ENCODE measurements around the gene PRKRIP1.
"Not testable (repeated sequence)": the region's sequence is repeated elsewhere in the genome, so short reads cannot be mapped to it uniquely, and the experiment has no call there.

Gene PRKRIP1

DNA sequence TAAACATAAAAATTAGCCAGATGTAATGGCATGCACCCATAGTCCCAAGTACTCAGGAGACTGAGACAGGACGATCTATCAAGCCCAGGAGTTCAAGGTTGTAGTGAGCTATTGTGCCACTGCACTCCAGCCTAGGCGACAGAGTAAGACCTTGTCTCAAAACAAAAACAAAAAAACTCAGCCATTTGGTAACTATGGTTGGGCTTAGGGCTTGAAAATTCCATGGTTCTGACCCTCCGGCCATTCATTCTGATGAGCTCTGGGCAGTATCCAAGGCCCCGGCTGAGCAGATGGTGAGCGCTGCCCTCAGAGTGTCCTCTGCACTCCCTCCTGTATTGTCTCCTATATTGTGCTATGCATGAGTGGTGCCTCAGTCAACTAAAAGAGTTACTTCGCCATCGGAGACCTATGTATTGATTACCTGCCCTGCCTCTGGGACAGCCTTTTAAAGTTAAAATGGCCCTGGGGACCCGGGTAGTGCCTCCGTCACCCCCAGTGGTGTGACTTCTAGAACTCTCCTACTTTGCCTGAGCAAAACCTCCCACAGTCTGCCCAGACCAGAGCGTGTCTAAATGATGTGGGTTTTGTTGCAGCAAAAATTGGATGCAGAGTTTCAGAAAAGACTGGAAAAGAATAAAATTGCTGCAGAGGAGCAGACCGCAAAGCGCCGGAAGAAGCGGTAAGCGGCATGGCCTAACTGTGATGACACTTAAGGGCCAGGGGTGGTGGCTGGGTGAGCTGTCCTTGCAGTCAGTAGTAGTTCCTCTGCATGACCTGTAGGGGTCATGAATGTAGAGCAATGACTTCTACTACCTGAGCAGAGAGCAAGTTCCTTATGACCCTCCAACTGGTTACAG lies 8.1 kb downstream of the PRKRIP1 start:
- peak in 1 of 2 donors; percentile 34 for DNase-seq (ENCODE audit: low read depth in 2 of 2)

DNA sequence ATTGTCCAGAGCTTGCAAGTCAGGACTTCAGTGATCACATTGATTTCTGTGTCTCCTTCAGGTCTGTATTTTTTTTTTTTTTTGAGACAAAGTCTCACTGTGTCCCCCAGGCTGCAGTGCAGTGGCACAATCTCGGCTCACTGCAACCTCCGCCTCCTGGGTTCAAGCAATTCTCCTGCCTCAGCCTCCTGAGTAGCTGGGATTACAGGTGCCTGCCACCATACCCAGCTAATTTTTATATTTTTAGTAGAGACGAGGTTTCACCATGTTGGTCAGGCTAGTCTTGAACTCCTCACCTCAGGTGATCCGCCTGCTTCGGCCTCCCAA lies 8.7 kb downstream of the PRKRIP1 start:
- not testable (repeated sequence) for DNase-seq (ENCODE audit: low read depth in 2 of 2)

DNA sequence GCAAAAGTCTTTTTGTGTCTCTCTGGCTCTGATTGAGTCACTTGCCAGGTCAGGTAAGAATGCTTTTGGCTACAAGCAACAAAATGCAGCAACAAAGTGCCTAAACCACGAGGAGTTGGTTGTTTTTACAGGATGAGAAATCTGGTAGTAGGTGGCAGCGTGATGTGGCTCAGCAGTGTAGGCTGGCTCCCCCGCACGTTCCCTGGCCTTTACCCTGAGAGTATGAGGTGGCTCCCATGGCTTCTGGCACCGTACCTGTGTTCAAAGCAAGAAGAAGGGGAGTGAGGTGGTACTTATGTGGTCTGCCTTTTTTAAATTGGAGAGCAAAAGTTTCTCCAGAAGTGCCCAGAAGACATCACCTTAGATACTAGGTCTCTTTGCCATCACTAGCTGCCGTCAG lies 11.7 kb downstream of the PRKRIP1 start:
- DNase-seq (ENCODE audit: low read depth in 2 of 2): no peak

DNA sequence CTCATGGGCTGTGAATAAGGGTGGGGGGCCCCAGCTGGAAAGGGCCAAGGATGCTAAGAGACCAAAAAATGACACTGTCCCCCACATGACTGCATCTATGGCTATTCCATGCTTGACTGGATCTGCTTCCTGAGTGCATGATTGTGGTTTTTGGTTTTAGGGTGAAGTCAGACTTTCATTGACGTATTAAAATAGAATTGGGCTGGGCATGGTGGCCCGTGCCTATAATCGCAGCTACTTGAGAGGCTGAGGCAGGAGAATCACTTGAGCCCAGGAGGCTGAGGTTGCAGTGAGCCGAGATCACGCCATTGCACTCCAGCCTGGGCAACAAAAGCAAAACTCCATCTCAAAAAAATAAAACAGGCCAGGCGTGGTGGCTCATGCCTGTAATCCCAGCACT lies 12.4 kb downstream of the PRKRIP1 start:
- not testable (repeated sequence) for DNase-seq (ENCODE audit: low read depth in 2 of 2)

DNA sequence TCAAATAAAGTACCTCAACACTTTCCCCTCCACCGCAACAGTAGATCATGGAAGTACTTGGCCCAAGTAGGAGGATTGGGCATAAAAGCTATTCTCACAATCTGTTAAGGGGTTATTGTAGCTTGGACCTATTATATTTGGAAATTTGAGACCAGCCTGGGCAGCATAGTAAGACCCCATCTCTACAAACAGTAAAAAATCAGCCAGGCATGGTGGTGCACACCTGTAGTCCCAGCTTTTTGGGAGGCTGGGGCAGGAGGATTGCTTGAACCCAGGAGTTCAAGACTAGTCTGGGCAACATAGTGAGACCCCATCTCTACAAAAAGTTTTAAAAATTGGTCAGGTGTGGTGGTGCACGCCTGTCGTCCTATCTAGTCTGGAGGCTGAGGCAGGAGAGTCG lies 13.2 kb downstream of the PRKRIP1 start:
- DNase-seq (ENCODE audit: low read depth in 2 of 2): no peak

DNA sequence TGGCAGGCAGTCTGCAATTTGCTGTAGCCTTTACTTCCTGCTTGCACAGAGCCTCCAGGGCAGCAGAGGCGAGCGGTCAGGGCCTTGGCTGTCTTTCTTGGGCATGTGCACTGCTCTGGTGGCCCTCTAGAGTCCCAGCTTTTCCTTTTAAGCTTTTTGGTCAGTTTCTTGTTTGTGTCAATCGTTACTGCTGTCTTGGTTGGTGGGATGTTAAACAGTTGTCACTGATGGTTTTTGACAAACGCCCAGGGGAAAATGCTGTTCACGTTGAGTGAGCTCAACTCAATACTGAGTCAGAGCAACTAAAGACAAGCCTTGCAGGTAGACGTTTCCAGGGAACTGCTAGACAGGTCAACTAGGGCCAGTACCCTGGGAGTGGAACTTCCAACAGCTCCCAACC lies 14.0 kb downstream of the PRKRIP1 start:
- DNase-seq (ENCODE audit: low read depth in 2 of 2): no peak

DNA sequence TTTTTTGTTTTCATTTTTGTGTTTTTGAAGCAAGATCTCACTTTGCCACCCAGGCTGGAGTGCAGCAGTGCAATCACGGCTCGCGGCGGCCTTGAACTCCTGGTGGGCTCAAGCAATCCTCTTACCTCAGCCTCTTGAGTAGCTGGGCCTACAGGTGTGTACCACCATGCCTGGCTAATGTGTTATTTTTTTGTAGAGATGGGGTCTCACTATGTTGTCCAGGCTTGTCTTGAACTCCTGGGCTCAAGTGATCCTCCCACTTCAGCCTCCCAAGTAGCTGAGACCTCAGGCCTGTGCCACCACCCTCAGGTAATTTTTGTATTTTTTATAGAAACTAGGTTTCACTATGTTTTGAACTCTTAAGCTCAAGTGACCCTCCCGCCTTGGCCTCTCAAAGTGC lies 14.8 kb downstream of the PRKRIP1 start:
- DNase-seq (ENCODE audit: low read depth in 2 of 2): no peak

DNA sequence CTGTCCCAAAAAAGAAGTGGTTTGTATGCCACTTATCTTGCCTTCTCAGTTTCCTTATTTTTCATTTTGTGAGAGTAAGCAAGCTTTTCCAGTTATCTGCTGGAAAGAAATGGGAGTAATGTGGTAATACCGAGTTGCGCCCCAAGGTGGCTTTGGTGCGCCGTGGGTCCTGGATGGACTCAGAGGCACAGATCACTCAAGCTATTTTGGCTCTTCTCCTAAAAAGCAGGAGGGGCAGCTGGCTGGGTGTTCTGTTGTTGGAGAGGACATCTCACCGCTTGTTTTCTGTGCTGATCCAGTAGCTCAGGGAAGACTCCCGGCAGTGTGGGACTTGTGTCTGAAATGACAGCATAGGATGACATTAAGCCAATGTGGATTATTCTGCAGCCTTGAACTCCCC lies 16.4 kb downstream of the PRKRIP1 start:
- no peak for DNase-seq (ENCODE audit: low read depth in 2 of 2)

DNA sequence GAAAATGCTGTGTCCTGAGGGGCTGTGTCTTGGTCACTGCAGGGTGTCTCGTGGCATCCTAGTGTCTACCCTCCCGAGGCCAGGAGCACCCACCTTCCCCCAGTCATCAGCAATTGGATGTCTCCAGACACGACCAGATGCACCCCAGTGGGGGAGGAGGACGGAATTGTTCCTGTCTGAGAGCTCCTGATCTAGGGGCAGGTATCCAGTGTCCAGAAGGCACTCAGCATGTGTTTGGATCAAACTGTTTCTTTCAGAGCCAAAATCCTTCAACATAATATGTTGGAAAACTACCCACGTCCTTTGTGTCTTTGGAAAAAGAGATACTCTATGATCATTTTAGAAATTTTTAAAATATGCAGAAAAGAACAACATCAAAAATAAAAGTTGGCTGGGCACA lies 16.9 kb downstream of the PRKRIP1 start:
- no peak for DNase-seq (ENCODE audit: low read depth in 2 of 2)

DNA sequence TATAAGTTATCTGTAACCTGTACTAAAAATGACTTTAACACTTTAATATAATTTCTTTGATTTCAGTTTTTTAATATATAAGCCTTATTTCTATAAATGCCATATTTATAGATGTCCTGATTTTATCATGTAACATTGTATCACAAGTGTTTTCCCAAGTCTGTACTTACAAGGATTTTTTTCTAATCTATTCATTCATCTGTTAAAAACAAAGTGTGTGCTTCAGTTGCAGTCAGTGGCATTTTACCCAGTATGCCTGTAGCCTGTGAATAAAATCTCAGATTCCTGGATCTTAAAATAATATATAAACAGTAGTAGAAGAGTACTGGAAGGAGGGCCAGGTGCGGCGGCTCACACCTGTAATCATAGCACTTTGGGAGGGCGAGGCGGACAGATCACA lies 17.4 kb downstream of the PRKRIP1 start:
- DNase-seq (ENCODE audit: low read depth in 2 of 2): no peak

DNA sequence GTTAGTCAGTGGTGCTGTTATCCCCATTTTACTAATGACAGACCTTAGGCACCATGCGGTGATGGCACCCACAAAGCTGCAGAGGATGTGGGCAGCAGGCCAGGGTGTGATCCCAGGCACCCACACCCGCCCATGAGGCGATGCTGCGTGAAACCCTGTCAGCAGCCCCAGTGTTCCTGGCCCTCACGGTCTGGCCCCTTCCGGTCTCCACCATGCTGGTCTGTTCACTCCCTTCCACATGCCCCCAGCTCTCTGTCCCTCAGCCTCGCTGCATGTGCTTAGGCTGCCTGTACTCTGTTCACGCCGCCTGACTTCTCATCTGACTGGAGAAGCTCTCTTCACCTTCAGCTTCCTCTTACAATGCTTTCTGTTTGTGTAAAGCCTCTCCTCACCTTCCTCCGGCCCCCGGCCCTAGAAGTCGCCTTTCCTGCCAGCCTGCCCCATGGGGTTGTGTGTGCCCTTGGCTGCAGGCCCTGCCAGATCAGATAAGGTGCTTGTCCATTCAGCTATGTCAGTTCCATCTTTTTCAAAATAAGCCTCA lies 19.6 kb downstream of the PRKRIP1 start:
- peak; percentile 38 to 50 for DNase-seq (ENCODE audit: low read depth in 2 of 2)

DNA sequence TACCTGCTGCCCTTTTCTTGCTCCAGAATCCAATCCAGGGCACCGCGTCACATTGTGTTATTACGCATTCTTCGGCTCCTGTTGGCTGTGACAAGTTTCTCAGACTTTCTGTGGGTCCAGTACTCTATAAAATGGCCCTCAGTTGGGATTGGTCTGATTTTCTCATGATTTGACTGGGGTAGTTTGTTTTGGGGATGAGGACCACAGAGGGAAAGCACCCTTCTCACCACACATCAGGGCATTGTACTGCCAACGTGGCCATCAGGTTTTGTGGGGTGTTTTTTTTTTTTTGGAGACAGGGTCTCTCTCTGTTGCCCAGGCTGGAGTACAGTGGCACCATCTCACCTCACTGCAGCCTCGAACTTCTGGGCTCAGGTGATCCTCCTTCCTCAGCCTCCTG lies 20.2 kb downstream of the PRKRIP1 start:
- no peak for DNase-seq (ENCODE audit: low read depth in 2 of 2)

DNA sequence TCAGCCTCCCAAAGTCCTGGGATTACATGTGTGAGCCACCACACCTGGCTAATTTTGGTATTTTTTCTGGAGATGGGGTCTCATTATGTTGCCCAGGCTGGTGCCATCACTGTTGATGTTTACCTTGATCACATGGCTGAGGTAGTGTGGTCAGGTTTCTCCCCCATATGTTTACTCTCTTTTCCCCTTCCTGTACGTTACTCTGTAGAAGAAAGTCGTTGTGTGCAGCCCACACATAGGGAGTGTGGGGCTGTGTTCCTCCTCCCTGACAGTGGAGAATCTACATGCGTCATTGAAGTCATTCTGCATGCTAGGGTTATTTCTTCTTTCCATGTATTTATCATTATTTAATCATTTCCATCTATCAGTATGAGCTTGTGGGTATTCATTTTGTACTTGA lies 20.9 kb downstream of the PRKRIP1 start:
- no peak for DNase-seq (ENCODE audit: low read depth in 2 of 2)

DNA sequence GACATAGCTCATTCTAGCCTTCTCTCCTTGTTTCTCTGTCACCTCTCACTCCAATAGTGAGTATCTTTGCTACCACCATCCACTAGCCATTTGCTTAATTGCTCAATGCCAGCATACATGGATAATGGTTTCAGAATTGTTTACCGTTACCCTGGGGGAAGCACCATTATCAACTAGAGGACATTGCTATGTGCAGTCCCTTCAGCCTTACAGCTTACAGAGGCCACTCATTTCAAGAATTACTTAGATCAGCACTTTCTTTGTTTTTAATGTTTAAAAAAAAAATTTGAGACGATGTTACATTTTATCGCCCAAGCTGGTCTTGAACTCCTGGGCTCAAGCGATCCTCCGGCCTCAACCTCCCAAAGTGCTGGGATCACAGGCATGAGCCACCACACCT lies 22.4 kb downstream of the PRKRIP1 start:
- DNase-seq (ENCODE audit: low read depth in 2 of 2): no peak

DNA sequence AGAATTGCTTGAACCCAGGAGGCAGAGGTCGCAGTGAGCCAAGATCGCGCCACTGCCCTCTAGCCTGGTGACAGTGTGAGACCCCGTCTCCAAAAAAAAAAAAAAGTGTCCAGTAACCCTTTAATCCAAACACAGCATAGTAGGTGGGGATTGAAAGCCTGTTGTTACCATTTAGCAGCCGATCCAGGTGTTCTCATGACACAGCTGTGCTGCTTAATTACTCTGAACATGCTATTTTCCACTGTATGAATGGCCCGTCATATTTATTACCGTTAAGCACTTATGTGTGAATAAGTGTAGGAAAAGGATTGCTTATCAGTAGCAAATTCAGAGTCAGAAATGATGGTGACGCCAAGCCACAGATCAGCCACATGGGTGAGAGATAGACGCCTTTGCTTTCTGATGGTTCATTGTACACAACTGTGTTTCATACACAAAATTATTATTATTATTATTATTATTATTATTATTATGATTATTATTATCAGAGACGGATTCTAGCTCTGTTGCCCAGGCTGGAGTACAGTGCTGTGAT lies 25.6 kb downstream of the PRKRIP1 start:
- no peak for DNase-seq (ENCODE audit: low read depth in 2 of 2)

DNA sequence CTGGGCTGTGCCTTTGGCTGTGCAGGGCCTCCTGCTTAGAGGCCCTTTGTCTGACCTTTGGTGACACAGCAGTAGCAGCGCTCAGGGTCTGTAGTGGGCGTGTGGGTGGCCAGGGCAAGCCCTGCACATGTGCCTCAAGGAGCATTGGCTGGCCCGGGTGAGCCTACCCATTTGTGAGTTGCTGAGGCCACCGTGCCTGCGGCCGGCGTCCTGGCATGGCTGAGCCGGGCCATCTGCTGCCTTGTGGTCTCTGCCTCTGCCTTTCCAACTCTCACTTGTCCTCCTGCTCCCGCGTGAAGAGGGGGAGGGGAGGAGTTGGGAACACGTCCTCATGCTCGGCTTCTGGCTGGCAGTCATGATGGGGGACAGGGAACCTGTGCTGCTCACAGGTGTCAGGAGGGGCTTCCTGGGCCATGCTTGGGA lies 28.0 kb downstream of the PRKRIP1 start:
- no peak for DNase-seq (ENCODE audit: low read depth in 2 of 2)

DNA sequence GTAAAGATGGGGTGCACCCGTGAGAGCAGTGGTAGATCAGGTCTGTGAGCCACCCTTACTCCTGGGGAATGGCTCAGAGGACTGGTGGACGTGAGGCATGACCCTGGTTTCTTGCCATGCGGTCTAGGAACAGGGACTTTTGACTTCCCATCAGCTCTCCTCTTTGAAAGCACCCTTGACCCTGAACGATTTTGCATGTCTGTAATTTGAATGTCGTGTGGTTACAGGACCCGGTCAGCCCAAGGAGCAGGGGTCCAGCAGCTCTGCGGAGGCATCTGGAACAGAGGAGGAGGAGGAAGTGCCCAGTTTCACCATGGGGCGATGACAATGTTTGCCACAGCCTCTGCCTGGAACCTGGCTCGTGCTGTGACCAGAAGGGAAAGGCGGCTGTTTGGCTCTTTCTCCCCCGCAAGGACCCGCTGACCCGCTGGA lies 28.6 kb downstream of the PRKRIP1 start:
- no peak for DNase-seq (ENCODE audit: low read depth in 2 of 2)

DNA sequence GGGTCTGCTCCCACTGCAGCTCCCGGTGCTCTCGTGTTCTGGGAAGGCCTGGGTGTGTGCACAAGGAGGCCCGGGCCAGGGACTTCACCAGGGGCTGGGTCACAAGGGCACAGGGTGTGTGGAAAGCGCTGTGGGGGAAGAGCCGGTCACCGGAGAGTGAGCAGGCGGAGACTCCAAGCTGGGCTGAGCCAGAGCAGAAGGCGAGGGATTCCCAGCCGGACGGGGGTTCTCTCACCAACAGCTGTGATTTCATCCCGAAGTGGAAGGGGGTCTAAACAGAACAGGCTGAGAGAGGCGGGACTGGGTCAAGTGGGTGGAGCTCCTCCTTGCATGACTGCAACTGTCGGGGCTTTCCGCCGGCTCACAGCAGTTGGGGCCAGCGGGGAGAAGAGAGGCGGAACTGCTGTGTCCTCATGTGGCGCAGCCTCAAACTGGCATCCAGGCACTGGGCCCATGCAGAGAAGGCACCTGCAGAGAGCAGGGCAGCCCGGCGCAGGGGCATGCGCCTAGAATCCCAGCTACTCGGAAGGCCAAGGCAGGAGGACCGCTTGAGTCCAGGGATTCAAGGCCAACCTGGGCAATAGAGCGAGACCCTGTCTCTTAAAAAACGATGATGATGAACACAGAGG lies 29.6 kb downstream of the PRKRIP1 start:
- DNase-seq (ENCODE audit: low read depth in 2 of 2): peak; percentile 67 to 79

DNA sequence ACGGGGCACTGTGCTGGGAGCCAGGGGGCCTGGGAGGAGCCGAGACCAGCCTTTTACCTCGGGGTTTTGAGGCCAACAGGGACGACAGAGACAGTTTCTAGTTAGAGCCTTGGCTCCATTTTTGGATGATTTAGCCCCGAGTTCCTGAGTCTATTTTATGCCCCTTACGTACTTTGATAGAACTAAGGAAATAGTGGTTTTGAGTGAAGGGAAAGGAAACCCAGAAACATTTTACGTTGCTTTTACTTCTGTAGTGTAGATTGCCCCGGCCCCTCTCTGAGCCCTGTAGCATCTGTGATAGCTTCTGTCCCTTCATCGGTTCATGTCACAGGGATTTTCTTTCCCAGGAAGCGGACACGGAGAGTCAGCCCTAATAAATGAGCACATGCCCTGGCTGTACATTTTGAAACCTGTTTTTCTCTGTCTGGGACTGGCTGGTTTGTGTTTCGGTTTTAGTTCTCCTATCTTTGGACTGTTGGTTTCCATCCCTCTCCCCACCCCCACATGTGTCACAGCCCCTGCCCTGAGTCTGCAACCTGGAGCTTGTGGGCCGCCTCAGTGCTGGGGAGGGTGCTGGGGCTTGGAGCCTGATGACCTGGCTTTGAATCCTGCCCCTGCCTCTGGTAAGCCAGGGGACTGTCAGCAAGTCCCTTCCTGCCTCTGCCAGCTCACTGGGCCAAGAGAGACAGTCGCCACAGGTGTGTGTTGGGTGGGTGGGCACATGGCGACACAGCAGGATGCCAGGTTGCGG lies 30.3 kb downstream of the PRKRIP1 start:
- DNase-seq (ENCODE audit: low read depth in 2 of 2): peak; percentile 61 to 80

DNA sequence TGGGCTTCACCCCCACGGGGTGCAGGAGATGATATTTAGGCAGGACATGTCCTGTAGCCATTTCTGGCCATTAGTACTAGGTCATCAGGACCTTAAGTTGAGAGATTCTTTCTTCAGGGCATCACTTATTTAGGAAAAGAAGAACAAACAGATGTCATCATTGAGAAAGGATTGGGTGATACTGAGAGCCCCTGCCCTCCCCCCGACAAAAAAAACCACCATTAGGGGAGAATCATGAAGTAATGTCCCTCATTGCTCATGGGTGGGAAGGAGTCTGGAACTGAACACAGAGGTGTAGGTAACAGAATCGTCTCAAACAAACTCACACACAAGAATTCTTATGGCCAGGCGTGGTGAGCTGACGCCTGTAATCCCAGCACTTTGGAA lies 30.8 kb downstream of the PRKRIP1 start:
- no peak for DNase-seq (ENCODE audit: low read depth in 2 of 2)

DNA sequence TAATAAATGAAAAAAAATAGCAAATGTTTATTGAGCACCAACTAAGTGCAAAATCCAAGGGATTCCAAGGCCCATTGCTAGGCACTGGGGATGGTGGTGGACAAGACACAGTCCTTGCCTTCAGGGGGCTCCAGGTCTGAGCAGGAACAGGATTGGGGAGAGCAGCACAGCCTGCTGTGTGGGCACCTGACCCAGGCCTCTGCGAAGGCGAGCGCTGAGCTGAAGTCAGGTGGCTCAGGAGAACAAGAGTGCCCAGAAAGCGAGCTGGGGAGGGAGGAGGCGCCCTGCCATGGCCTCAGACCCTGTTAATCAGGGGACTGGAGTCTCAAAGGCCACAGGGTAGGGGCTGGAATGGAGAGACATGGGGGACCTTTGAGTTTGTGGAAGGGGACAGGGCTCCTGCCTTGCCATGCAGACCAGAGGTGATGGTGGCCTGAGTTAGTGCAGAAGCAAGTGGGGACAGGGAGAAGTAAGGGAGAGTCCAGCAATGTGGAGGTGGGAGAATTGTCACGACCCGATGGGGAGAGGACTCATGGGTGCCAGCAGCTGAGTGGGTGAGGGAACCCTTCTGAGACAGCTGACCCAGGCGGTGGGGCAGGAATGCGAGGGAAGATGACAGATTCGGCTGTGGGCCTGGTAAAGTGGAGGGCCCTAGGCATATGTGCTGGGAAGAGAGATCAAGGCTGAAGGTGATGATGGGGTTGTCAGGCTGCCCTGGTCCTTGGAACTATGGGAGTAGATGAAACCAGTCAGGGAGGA lies 33.2 kb downstream of the PRKRIP1 start:
- DNase-seq (ENCODE audit: low read depth in 2 of 2): no peak

Measured in stimulated activated CD4-positive, alpha-beta T cell treated with anti-CD3 and anti-CD28 coated beads, Interleukin-4, amount 100 ng/mL, for 48 hours (primary cell).